KMS-11 (cell line): Measurements from ENCODE around the gene CERS6.

Experiments
- H2AFZ ChIP-seq: fragments of 200-600 bp; sonication (generic); 2 replicates; pipeline ENCODE4 v1.6.1; 2016; ENCODE audit warnings: antibody characterized with exemption, mixed run types, low read depth
- H3K27ac ChIP-seq: fragments of 200-600 bp; sonication (generic); 2 replicates; pipeline ENCODE4 v1.6.1; 2016; ENCODE audit warnings: mild to moderate bottlenecking, mixed run types
- H3K27me3 ChIP-seq: fragments of 200-600 bp; sonication (generic); 2 replicates; pipeline ENCODE4 v1.6.1; 2017; ENCODE audit warnings: mild to moderate bottlenecking, low read depth, mixed run types, moderate library complexity; ENCODE audit not compliant: insufficient read depth
- H3K36me3 ChIP-seq: fragments of 200-600 bp; sonication (generic); 2 replicates; pipeline ENCODE4 v1.6.1; 2017; ENCODE audit warnings: mild to moderate bottlenecking, mixed run types; ENCODE audit not compliant: insufficient read depth
- H3K4me1 ChIP-seq: fragments of 200-600 bp; sonication (generic); 2 replicates; pipeline ENCODE4 v1.6.1; 2016; ENCODE audit warnings: mild to moderate bottlenecking, low read depth, mixed run types; ENCODE audit not compliant: poor library complexity, severe bottlenecking
- H3K4me2 ChIP-seq: fragments of 200-600 bp; sonication (generic); 2 replicates; pipeline ENCODE4 v1.7.0; 2016; ENCODE audit warnings: mild to moderate bottlenecking, mixed run types
- H3K4me3 ChIP-seq: fragments of 200-600 bp; sonication (generic); IDR thresholded peaks from 2 replicates; pipeline ENCODE4 v1.6.1; 2017; ENCODE audit warnings: low read depth, low read length, mixed read lengths; ENCODE audit not compliant: insufficient read depth
- H3K79me2 ChIP-seq: fragments of 200-600 bp; sonication (generic); 2 replicates; pipeline ENCODE4 v1.6.1; 2016; ENCODE audit warnings: low read depth, mixed run types; ENCODE audit not compliant: insufficient read depth
- H3K9ac ChIP-seq: fragments of 200-600 bp; sonication (generic); 2 replicates; pipeline ENCODE4 v1.6.1; 2016; ENCODE audit warnings: mild to moderate bottlenecking, mixed run types
- H4K20me1 ChIP-seq: fragments of 200-600 bp; sonication (generic); 2 replicates; pipeline ENCODE4 v1.6.1; 2016; ENCODE audit warnings: mild to moderate bottlenecking, mixed run types; ENCODE audit not compliant: insufficient read depth
- TF ChIP-seq, protein P1 (sequence below): fragments of 200-600 bp; sonication (generic); conservative IDR thresholded peaks from 2 replicates; pipeline ENCODE4 v1.6.1; 2017; ENCODE audit warnings: low read depth, mild to moderate bottlenecking, antibody characterized with exemption, low read length, moderate library complexity, mixed read lengths

CERS6 gene

DNA sequence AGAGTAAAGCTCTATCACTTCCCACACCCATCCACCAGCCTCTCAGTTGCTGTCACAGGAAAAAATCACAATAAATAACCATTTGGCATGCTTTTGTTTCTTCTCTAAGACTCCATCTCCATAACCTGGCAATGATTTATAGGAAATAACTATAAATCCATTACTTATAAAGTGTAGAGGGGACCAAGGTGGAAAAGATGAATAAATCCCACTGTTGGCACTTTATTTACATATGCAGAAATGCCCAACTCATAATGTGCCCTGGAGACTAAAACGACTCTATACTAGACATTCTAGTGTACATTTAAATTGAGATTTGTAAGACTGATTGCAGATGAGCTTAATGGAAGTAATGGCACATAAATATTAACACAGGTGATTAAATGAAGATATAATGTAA lies 338.9 kb downstream of the CERS6 start:
- no peaks in the 10 kb centered on the region for H3K4me1 ChIP-seq
- no peaks in the 10 kb centered on the region for H3K79me2 ChIP-seq
- H3K27me3 ChIP-seq: no peaks in the 10 kb centered on the region
- no peak overlapping the region for H3K27ac ChIP-seq
- H2AFZ ChIP-seq: no peak overlapping the region
- no peaks in the 10 kb centered on the region for H3K36me3 ChIP-seq
- H4K20me1 ChIP-seq: no peaks in the 10 kb centered on the region
- H3K4me3 ChIP-seq: no peak overlapping the region
- TF ChIP-seq, protein P1, sequence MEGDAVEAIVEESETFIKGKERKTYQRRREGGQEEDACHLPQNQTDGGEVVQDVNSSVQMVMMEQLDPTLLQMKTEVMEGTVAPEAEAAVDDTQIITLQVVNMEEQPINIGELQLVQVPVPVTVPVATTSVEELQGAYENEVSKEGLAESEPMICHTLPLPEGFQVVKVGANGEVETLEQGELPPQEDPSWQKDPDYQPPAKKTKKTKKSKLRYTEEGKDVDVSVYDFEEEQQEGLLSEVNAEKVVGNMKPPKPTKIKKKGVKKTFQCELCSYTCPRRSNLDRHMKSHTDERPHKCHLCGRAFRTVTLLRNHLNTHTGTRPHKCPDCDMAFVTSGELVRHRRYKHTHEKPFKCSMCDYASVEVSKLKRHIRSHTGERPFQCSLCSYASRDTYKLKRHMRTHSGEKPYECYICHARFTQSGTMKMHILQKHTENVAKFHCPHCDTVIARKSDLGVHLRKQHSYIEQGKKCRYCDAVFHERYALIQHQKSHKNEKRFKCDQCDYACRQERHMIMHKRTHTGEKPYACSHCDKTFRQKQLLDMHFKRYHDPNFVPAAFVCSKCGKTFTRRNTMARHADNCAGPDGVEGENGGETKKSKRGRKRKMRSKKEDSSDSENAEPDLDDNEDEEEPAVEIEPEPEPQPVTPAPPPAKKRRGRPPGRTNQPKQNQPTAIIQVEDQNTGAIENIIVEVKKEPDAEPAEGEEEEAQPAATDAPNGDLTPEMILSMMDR: no peak
- no peak overlapping the region for H3K4me2 ChIP-seq
- H3K9ac ChIP-seq: no peak overlapping the region

DNA sequence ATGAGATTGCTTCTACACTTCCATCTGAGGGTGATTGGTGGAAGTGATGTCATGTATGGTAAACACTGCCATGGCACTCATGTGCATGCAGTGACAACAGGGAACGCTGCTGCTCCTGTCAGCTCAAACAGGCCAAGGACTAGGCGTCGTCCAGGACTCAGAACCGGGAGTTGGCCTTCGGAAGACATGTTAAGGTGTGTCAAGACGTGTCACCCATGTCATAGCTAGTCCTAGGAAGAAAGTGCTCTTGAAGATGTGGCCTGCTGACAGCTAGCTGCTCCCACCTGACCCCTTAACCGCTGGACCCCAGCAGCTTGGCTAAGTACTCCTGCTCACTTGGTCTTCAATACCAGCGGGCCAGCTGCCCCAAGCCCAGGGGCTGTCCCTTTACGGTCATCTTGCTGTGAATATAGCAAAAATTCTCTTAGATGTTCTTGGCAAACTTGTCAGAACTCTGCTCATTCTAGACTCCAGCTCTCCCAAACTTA lies 340.1 kb downstream of the CERS6 start:
- Histone ChIP-seq H3K36me3 (no peaks in the 10 kb centered on the region), H3K27me3 (no peaks in the 10 kb centered on the region), H3K27ac (no peak overlapping the region), H3K4me1 (no peaks in the 10 kb centered on the region), H3K4me3 (no peak overlapping the region), H3K9ac (no peak overlapping the region), H3K79me2 (no peaks in the 10 kb centered on the region), H2AFZ (no peak overlapping the region), H4K20me1 (no peaks in the 10 kb centered on the region), H3K4me2 (no peak overlapping the region)
- TF ChIP-seq, protein P1: no peak

DNA sequence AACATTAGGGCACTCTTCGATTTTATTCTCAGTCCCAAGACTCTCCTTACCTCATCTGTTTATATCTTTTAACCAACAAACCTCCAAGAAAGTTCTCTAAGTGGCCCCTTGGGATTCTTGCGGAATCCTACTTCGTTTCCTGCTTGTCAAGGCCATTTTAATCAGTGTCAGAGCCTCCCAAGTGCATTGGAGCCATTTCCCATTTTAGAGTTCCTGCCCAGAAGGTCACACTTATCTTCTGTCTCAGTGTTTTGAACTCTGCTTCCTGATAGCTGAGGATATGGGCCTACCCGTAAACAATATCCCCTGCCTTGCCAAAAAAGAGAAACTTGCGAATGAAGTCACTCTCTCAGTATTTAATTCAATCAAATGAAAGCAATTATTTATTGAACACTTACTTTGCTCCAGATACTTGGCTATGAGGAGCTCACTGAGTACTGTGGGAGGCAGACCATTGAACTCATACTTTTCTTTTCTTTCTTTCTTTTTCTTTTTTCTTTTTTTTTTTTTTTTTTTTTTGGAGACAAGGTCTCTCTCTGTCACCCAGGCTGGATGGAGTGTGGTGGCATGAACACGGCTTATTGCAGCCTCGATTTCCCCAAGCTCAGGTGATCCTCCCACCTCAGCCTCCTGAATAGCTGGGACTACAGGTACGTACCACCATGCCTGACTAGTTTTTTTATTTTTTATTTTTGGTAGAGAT lies 340.7 kb downstream of the CERS6 start:
- TF ChIP-seq, protein P1: no peak
- Histone ChIP-seq H3K9ac (no peak overlapping the region), H3K79me2 (no peaks in the 10 kb centered on the region), H3K27ac (no peak overlapping the region), H3K4me1 (no peaks in the 10 kb centered on the region), H3K27me3 (no peaks in the 10 kb centered on the region), H4K20me1 (no peaks in the 10 kb centered on the region), H3K4me2 (no peak overlapping the region), H3K36me3 (no peaks in the 10 kb centered on the region), H3K4me3 (no peak overlapping the region), H2AFZ (no peak overlapping the region)

DNA sequence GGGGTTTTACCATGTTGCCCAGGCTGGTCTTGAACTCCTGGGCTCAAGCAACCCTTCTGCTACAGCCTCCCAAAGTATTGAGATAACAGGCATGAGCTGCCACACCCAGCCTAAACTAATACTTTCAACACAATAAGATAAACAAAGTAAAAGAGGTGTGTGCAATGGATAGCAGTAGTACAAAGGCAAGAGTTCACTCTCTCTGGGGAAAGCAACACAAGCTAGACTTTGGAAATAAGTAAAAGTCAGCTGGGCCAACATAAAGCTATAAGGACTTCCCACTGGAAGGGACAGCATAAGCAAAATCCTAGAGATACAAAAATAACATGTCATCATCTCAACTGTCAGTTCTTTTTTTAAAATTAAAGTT lies 341.2 kb downstream of the CERS6 start:
- no peaks in the 10 kb centered on the region for H3K27me3 ChIP-seq
- H3K4me2 ChIP-seq: no peak overlapping the region
- H2AFZ ChIP-seq: no peak overlapping the region
- no peak overlapping the region for H3K9ac ChIP-seq
- no peak overlapping the region for H3K27ac ChIP-seq
- no peaks in the 10 kb centered on the region for H3K4me1 ChIP-seq
- H3K4me3 ChIP-seq: no peak overlapping the region
- no peaks in the 10 kb centered on the region for H4K20me1 ChIP-seq
- H3K36me3 ChIP-seq: no peaks in the 10 kb centered on the region
- no peaks in the 10 kb centered on the region for H3K79me2 ChIP-seq
- TF ChIP-seq, protein P1: no peak
